Measurements from ENCODE around the gene STXBP1. TPM values are rescaled to one million over a fixed set of nuclear protein-coding genes. Genes with fewer than 3 reads are reported as not detected.

Gene STXBP1
- total RNA-seq, 1 experiment from 2014 or later: 10.9 TPM

DNA sequence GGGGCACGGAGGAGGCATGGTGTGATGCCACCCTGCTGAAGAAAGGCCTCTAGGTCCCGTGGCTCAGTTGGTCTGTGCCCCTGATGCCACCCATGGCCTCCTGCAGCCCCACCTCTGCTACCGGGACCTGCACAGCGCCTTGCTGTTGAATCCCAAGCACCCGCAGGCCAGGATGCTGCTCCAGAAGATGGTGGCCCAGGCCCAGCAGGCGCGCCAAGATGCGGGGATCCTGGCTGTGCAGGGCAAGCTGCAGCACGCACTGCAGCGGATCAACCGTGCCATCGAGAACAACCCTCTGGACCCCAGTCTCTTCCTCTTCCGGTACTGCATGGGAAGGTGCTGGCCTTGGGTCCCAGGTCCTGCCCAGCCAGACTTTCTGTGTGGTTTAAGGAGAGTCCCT, 110.9 kb downstream of the STXBP1 start:
- H3K27ac ChIP-seq (ENCODE audit: low read depth, low read length, poor library complexity, severe bottlenecking): no peak overlapping the region
- intact Hi-C loops (cut with micrococcal nuclease; ENCODE audit: unreplicated experiment): no loop called here
- H3K9me3 ChIP-seq (ENCODE audit: low read depth, low read length, poor library complexity, severe bottlenecking): no peaks in the 10 kb centered on the region
- ChIA-PET POLR2A (ENCODE audit: low non-redundant PET) (no interaction called here), CTCF (interaction anchor here (0.7 kb wide), 1 partner anchor 9 kb away, joined by 4 read pairs; no protein-coding TSS in a partner anchor)
- no peaks in the 10 kb centered on the region for H3K4me1 ChIP-seq (ENCODE audit: insufficient read depth, low read length, poor library complexity, severe bottlenecking)
- no peaks in the 10 kb centered on the region for H3K36me3 ChIP-seq (ENCODE audit: insufficient read depth, low read length, poor library complexity, severe bottlenecking)
- no peaks in the 10 kb centered on the region for H3K27me3 ChIP-seq (replicated peaks; ENCODE audit: insufficient read depth, low read depth, low read length, poor library complexity)
- no TSS peak for BruUV-seq (replicated peaks)
- no peak overlapping the region for H3K4me3 ChIP-seq (ENCODE audit: low read depth, low read length, poor library complexity, severe bottlenecking)
- TF ChIP-seq CTCF (conservative IDR thresholded peaks at IDR 0.05; ENCODE audit: low read depth, low read length) (no peak), EZH2 (IDR thresholded peaks at IDR 0.05; ENCODE audit: borderline replicate concordance, low read depth, low read length, poor library complexity, severe bottlenecking) (no peak)
- DNase-seq (ENCODE audit: low spot score): no peak

GRCh38 chr9:127723444-127723843, 111.4 kb downstream of the STXBP1 start:
- DNase-seq (ENCODE audit: low spot score): no peak
- intact Hi-C loops (cut with micrococcal nuclease; ENCODE audit: unreplicated experiment): no loop called here
- TF ChIP-seq EZH2 (IDR thresholded peaks at IDR 0.05; ENCODE audit: borderline replicate concordance, low read depth, low read length, poor library complexity, severe bottlenecking) (no peak), CTCF (conservative IDR thresholded peaks at IDR 0.05; ENCODE audit: low read depth, low read length) (no peak)

DNA sequence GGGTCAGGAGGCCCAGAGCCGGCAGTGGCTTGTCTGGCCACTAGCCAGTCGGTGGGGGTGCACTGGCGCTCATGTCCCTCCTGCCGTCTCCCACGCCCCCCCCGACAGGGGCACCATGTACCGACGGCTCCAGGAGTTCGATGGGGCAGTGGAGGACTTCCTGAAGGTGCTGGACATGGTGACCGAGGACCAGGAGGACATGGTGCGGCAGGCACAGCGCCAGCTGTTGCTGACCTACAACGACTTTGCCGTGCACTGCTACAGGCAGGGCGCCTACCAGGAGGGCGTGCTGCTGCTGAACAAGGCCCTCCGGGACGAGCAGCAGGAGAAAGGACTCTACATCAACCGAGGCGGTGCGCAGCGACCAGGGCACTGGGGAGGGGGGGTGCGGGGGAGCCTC, 111.9 kb downstream of the STXBP1 start:
- TF ChIP-seq EZH2 (IDR thresholded peaks at IDR 0.05; ENCODE audit: borderline replicate concordance, low read depth, low read length, poor library complexity, severe bottlenecking) (no peak), CTCF (conservative IDR thresholded peaks at IDR 0.05; ENCODE audit: low read depth, low read length) (no peak)
- Histone ChIP-seq H3K27ac (ENCODE audit: low read depth, low read length, poor library complexity, severe bottlenecking) (no peak overlapping the region), H3K27me3 (replicated peaks; ENCODE audit: insufficient read depth, low read depth, low read length, poor library complexity) (no peaks in the 10 kb centered on the region), H3K36me3 (ENCODE audit: insufficient read depth, low read length, poor library complexity, severe bottlenecking) (no peaks in the 10 kb centered on the region), H3K9me3 (ENCODE audit: low read depth, low read length, poor library complexity, severe bottlenecking) (no peaks in the 10 kb centered on the region), H3K4me1 (ENCODE audit: insufficient read depth, low read length, poor library complexity, severe bottlenecking) (no peaks in the 10 kb centered on the region), H3K4me3 (ENCODE audit: low read depth, low read length, poor library complexity, severe bottlenecking) (no peak overlapping the region)
- BruUV-seq (replicated peaks): no TSS peak
- CTCF ChIA-PET: no interaction called here
- no peak for DNase-seq (ENCODE audit: low spot score)
- intact Hi-C loops (cut with micrococcal nuclease; ENCODE audit: unreplicated experiment): no loop called here
- POLR2A ChIA-PET (ENCODE audit: low non-redundant PET): no interaction called here

More at GRCh38 chr9:127723444-127723843, 111.4 kb downstream of the STXBP1 start:
- ChIA-PET CTCF (interaction anchor here (0.7 kb wide), 1 partner anchor 9 kb away, joined by 4 read pairs; no protein-coding TSS in a partner anchor), POLR2A (ENCODE audit: low non-redundant PET) (no interaction called here)
- BruUV-seq (replicated peaks): no TSS peak
- Histone ChIP-seq H3K36me3 (ENCODE audit: insufficient read depth, low read length, poor library complexity, severe bottlenecking) (no peaks in the 10 kb centered on the region), H3K4me3 (ENCODE audit: low read depth, low read length, poor library complexity, severe bottlenecking) (no peak overlapping the region), H3K27ac (ENCODE audit: low read depth, low read length, poor library complexity, severe bottlenecking) (no peak overlapping the region), H3K9me3 (ENCODE audit: low read depth, low read length, poor library complexity, severe bottlenecking) (no peaks in the 10 kb centered on the region), H3K27me3 (replicated peaks; ENCODE audit: insufficient read depth, low read depth, low read length, poor library complexity) (no peaks in the 10 kb centered on the region), H3K4me1 (ENCODE audit: insufficient read depth, low read length, poor library complexity, severe bottlenecking) (no peaks in the 10 kb centered on the region)
